ENCODE results near the gene PAMR1.

- TF ChIP-seq, protein P1, sequence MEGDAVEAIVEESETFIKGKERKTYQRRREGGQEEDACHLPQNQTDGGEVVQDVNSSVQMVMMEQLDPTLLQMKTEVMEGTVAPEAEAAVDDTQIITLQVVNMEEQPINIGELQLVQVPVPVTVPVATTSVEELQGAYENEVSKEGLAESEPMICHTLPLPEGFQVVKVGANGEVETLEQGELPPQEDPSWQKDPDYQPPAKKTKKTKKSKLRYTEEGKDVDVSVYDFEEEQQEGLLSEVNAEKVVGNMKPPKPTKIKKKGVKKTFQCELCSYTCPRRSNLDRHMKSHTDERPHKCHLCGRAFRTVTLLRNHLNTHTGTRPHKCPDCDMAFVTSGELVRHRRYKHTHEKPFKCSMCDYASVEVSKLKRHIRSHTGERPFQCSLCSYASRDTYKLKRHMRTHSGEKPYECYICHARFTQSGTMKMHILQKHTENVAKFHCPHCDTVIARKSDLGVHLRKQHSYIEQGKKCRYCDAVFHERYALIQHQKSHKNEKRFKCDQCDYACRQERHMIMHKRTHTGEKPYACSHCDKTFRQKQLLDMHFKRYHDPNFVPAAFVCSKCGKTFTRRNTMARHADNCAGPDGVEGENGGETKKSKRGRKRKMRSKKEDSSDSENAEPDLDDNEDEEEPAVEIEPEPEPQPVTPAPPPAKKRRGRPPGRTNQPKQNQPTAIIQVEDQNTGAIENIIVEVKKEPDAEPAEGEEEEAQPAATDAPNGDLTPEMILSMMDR (IDR thresholded peaks at IDR 0.05; ENCODE audit: extremely low read depth in 1 of 2, insufficient read depth in 1 of 2, low read depth in 1 of 2, low read length in 2 of 2), result peak; percentile 51 to 52
- no peak for TF ChIP-seq POLR2A (IDR thresholded peaks at IDR 0.05; ENCODE audit: low read depth, low read length)
- TF ChIP-seq POLR2AphosphoS5 (IDR thresholded peaks at IDR 0.05; ENCODE audit: insufficient read depth, low read depth, low read length), result no peak
- TF ChIP-seq JUN (IDR thresholded peaks at IDR 0.05; ENCODE audit: borderline replicate concordance, insufficient read depth, insufficient read length, low read depth), result no peak
- TF ChIP-seq EZH2 (IDR thresholded peaks at IDR 0.05; ENCODE audit: borderline replicate concordance, low read depth, low read length, severe bottlenecking), result no peak
- TF ChIP-seq GATA2 (IDR thresholded peaks at IDR 0.05; ENCODE audit: insufficient read depth, insufficient read length, low read depth, low read length), result no peak
- TF ChIP-seq, protein P2, sequence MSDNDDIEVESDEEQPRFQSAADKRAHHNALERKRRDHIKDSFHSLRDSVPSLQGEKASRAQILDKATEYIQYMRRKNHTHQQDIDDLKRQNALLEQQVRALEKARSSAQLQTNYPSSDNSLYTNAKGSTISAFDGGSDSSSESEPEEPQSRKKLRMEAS (IDR thresholded peaks at IDR 0.05; ENCODE audit: insufficient read depth, insufficient read length), result no peak
Measured at GRCh38 chr11:35404388-35404775, 121.0 kb downstream of the PAMR1 start.
